ENCODE results near the gene ENAM.
"Not testable (repeated sequence)": the region's sequence is repeated elsewhere in the genome, so short reads cannot be mapped to it uniquely, and the experiment has no call there.

Gene ENAM

GRCh38 chr4:70682142-70682541 lies 53.6 kb downstream of the ENAM start:
- not testable (repeated sequence) for DNase-seq

GRCh38 chr4:70687392-70687791 lies 58.8 kb downstream of the ENAM start:
- no peak for DNase-seq

GRCh38 chr4:70687821-70688794 lies 59.6 kb downstream of the ENAM start, which contains the start of gene UTP3:
UTP3 (plus strand) TSS chr4:70688532; CDS start chr4:70688678, 146 bp downstream.
- peak; percentile 93 for DNase-seq

GRCh38 chr4:70688795-70689231 lies 60.3 kb downstream of the ENAM start:
- DNase-seq, result no peak

- DNase-seq, result no peak
These were observed 63.1 kb downstream of the ENAM start for GRCh38 chr4:70691661-70692060.

GRCh38 chr4:70694633-70695032 lies 66.1 kb downstream of the ENAM start:
- not testable (repeated sequence) for DNase-seq
